Neural progenitor cell (in vitro differentiated cells): ENCODE results near the gene SEMA6C. TPM values are rescaled to one million over a fixed set of nuclear protein-coding genes. Genes with fewer than 3 reads are reported as not detected.

Experiments used
- DNase-seq: peaks from one replicate; pipeline ENCODE4 v3.0.0-alpha.2; 2016; ENCODE audit warnings: low spot score
- H2AFZ ChIP-seq: fragments of 200-600 bp; sonication (generic); replicated peaks from 2 replicates; pipeline ENCODE4 v1.6.1; 2016; ENCODE audit warnings: antibody characterized with exemption
- H3F3A ChIP-seq: fragments of 200-600 bp; sonication (generic); 2 replicates; pipeline ENCODE4 v1.6.1; 2016; ENCODE audit warnings: antibody characterized with exemption, low read depth
- H3K27ac ChIP-seq: fragments of 200-600 bp; sonication (generic); 2 replicates; pipeline ENCODE4 v1.5.1; 2016; ENCODE audit warnings: mild to moderate bottlenecking
- H3K27me3 ChIP-seq: fragments of 200-600 bp; sonication (generic); 2 replicates; pipeline ENCODE4 v1.6.1; 2016; ENCODE audit warnings: mild to moderate bottlenecking, moderate library complexity
- H3K36me3 ChIP-seq: fragments of 200-600 bp; sonication (generic); 2 replicates; pipeline ENCODE4 v1.5.1; 2016
- H3K4me1 ChIP-seq: fragments of 200-600 bp; sonication (generic); 2 replicates; pipeline ENCODE4 v1.6.1; 2016; ENCODE audit warnings: mixed run types
- H3K4me2 ChIP-seq: fragments of 200-600 bp; sonication (generic); 2 replicates; pipeline ENCODE4 v1.6.1; 2016
- H3K4me3 ChIP-seq: fragments of 200-600 bp; sonication (generic); 2 replicates; pipeline ENCODE4 v1.5.1; 2016
- H3K79me2 ChIP-seq: fragments of 200-600 bp; sonication (generic); 2 replicates; pipeline ENCODE4 v1.6.1; 2016; ENCODE audit warnings: low read depth
- H3K9ac ChIP-seq: fragments of 200-600 bp; sonication (generic); 2 replicates; pipeline ENCODE4 v1.6.1; 2016
- H3K9me3 ChIP-seq: fragments of 200-600 bp; sonication (generic); 2 replicates; pipeline ENCODE4 v1.5.1; 2016; ENCODE audit warnings: low read depth
- H4K20me1 ChIP-seq: fragments of 200-600 bp; sonication (generic); 2 replicates; pipeline ENCODE4 v1.6.1; 2016; ENCODE audit warnings: low read depth
- H3K27ac Mint-ChIP-seq: 3 replicates; pipeline ENCODE4 v1.8.0; 2021; ENCODE audit warnings: mixed read lengths
- H3K27me3 Mint-ChIP-seq: 2 replicates; pipeline ENCODE4 v1.8.0; 2022; ENCODE audit warnings: low read depth, mild to moderate bottlenecking, inconsistent platforms, moderate library complexity, mixed read lengths; ENCODE audit not compliant: insufficient read depth
- H3K36me3 Mint-ChIP-seq: 3 replicates; pipeline ENCODE4 v1.8.0; 2021; ENCODE audit warnings: mixed read lengths
- H3K4me1 Mint-ChIP-seq: 3 replicates; pipeline ENCODE4 v1.8.0; 2021; ENCODE audit warnings: mixed read lengths
- H3K4me3 Mint-ChIP-seq: 3 replicates; pipeline ENCODE4 v1.8.0; 2021; ENCODE audit warnings: mild to moderate bottlenecking, moderate library complexity, mixed read lengths
- H3K9me3 Mint-ChIP-seq: 3 replicates; pipeline ENCODE4 v1.8.0; 2020; ENCODE audit warnings: mixed read lengths
- EZH2 ChIP-seq: fragments of 200-600 bp; sonication (generic); IDR thresholded peaks from 2 replicates; pipeline ENCODE4 v1.6.1; 2017; ENCODE audit warnings: antibody characterized with exemption, mild to moderate bottlenecking, moderate library complexity
- EZH2phosphoT487 ChIP-seq: fragments of 200-600 bp; sonication (generic); IDR thresholded peaks from 2 replicates; pipeline ENCODE4 v1.6.1; 2017; ENCODE audit warnings: antibody characterized with exemption
- total RNA-seq: library from RNA; depleted of rRNA; stranded (reverse); fragments of >200 nt; gene quantifications from 2 replicates; pipeline ENCODE4 v1.2.3, GENCODE V29; 2015; ENCODE audit warnings: low replicate concordance
- TF ChIP-seq, protein P1 (sequence below): fragments of 200-600 bp; sonication (generic); IDR thresholded peaks from 2 replicates; pipeline ENCODE4 v1.5.1; 2017; ENCODE audit warnings: antibody characterized with exemption, mild to moderate bottlenecking

SEMA6C gene
- total RNA-seq, 1 donor from 2014 or later: 5.6 TPM

DNA sequence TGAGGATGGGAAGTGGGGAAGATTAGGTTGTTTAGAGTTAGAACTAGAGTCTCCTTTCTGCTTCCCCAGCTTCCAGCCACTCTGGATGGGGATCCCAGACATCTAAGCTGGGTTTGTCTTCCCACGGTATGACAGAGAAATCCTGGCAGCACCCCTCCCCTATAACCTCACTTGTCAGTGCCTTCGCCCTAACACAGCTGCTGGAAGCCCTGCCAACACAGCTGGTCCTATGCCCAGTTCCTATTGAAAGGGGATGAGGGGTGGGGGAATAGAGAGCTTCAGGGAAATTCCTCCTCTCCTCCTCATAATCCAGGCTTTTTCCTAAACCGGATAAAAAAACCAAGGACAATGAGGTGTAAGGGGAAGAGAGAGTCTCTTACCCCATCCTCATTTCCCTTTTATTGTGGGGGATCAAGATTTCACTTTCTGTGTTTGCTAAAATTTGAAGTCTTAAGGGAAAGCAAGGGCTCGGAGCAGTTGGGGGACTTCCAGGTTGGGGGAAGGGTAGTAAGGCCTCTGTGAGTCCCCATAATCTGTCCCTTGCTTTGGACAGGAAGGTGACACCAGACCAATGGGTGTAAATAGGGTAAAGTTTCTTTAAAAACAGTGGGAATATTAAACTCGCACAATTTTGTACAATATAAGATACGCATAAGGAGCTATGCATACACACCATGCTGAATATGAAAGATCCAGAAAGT lies 28.8 kb upstream of the SEMA6C start:
- no peak overlapping the region for H3K4me3 ChIP-seq
- no peak overlapping the region for H3K4me2 ChIP-seq
- H3K9ac ChIP-seq: no peak overlapping the region
- no peaks in the 10 kb centered on the region for H3K4me1 Mint-ChIP-seq
- no peak overlapping the region for H3K27ac ChIP-seq
- no peaks in the 10 kb centered on the region for H3K9me3 Mint-ChIP-seq
- H3K27me3 ChIP-seq: no peaks in the 10 kb centered on the region
- H3K9me3 ChIP-seq: no peaks in the 10 kb centered on the region
- H3K36me3 ChIP-seq: no peaks in the 10 kb centered on the region
- H3K4me1 ChIP-seq: no peaks in the 10 kb centered on the region
- H3K27me3 Mint-ChIP-seq: no peaks in the 10 kb centered on the region
- TF ChIP-seq EZH2 (no peak), EZH2phosphoT487 (no peak)
- TF ChIP-seq, protein P1, sequence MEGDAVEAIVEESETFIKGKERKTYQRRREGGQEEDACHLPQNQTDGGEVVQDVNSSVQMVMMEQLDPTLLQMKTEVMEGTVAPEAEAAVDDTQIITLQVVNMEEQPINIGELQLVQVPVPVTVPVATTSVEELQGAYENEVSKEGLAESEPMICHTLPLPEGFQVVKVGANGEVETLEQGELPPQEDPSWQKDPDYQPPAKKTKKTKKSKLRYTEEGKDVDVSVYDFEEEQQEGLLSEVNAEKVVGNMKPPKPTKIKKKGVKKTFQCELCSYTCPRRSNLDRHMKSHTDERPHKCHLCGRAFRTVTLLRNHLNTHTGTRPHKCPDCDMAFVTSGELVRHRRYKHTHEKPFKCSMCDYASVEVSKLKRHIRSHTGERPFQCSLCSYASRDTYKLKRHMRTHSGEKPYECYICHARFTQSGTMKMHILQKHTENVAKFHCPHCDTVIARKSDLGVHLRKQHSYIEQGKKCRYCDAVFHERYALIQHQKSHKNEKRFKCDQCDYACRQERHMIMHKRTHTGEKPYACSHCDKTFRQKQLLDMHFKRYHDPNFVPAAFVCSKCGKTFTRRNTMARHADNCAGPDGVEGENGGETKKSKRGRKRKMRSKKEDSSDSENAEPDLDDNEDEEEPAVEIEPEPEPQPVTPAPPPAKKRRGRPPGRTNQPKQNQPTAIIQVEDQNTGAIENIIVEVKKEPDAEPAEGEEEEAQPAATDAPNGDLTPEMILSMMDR: no peak
- no peak overlapping the region for H3K4me3 Mint-ChIP-seq
- H4K20me1 ChIP-seq: no peaks in the 10 kb centered on the region
- H3K79me2 ChIP-seq: no peaks in the 10 kb centered on the region
- peaks cover 8% of the 10 kb centered on the region for H3F3A ChIP-seq
- DNase-seq: no peak
- H2AFZ ChIP-seq: no peak overlapping the region
- peaks cover 26% of the 10 kb centered on the region for H3K36me3 Mint-ChIP-seq
- H3K27ac Mint-ChIP-seq: no peak overlapping the region

DNA sequence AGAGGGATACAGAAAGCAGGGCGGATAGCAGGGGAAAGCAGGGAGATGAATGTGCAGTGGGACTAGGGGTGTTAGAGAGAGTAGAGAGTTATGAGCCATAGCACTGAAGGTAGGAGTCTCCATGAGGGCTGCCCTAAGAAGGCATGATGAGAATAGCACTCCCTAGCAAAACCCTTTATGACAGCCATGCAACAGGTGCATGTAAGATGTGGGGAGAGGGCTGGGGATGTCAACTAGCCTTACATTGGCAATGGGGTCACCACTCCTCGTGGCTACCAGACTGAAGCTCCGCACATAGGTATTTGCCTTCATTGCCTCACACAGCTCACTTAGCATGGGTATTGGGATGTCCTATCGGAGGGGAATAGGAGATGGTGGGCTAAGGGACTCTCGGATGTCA lies 24.8 kb upstream of the SEMA6C start:
- H3K79me2 ChIP-seq: peaks cover 13% of the 10 kb centered on the region

DNA sequence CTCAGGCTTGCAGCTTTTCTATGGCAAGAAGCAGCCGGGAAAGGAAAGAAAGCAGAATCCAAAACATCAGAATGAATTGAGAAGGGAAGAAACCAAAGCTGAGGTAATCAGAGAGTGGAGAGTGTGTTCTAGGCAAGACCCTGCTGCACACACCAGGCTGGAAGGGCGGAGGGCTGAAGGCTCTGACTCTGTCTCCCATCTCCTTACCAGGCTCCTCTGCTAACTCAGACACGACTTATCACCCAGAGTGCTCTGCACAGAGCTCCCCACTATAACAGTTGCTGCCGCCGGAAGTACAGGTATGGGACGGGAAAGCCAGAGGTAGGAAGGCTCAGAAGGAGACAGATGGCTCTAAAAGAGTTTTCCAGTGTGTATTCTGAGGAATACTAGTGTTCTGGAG lies 20.7 kb upstream of the SEMA6C start:
- Histone ChIP-seq H3K27ac (no peak overlapping the region), H3K9ac (no peak overlapping the region), H4K20me1 (no peaks in the 10 kb centered on the region), H3K27me3 (no peaks in the 10 kb centered on the region), H3K79me2 (peaks cover 26% of the 10 kb centered on the region), H3F3A (peaks cover 32% of the 10 kb centered on the region), H3K4me2 (peak overlapping the region; percentile 88), H3K4me1 (peaks cover 10% of the 10 kb centered on the region), H2AFZ (no peak overlapping the region), H3K4me3 (peak overlapping the region; percentile 89), H3K9me3 (no peaks in the 10 kb centered on the region), H3K36me3 (no peaks in the 10 kb centered on the region)
- peaks cover 4% of the 10 kb centered on the region for H3K27me3 Mint-ChIP-seq
- H3K36me3 Mint-ChIP-seq: peaks cover 6% of the 10 kb centered on the region
- no peak for DNase-seq
- H3K4me3 Mint-ChIP-seq: peak overlapping the region; percentile 93
- TF ChIP-seq EZH2phosphoT487 (no peak), EZH2 (no peak)
- TF ChIP-seq, protein P1: no peak
- peaks cover 19% of the 10 kb centered on the region for H3K4me1 Mint-ChIP-seq
- no peak overlapping the region for H3K27ac Mint-ChIP-seq
- H3K9me3 Mint-ChIP-seq: no peaks in the 10 kb centered on the region

More for the DNA sequence above, 24.8 kb upstream of the SEMA6C start:
- no peaks in the 10 kb centered on the region for H4K20me1 ChIP-seq
- TF ChIP-seq, protein P1: no peak
- TF ChIP-seq EZH2 (no peak), EZH2phosphoT487 (no peak)
- no peak overlapping the region for H2AFZ ChIP-seq
- Mint-ChIP-seq H3K4me3 (no peak overlapping the region), H3K36me3 (peaks cover 13% of the 10 kb centered on the region), H3K27me3 (peaks cover 2% of the 10 kb centered on the region), H3K27ac (no peak overlapping the region), H3K4me1 (peaks cover 2% of the 10 kb centered on the region), H3K9me3 (no peaks in the 10 kb centered on the region)
- H3K27me3 ChIP-seq: no peaks in the 10 kb centered on the region
- no peaks in the 10 kb centered on the region for H3K36me3 ChIP-seq
- no peak for DNase-seq
- H3K9ac ChIP-seq: no peak overlapping the region
- H3K4me1 ChIP-seq: peaks cover 4% of the 10 kb centered on the region
- H3K4me3 ChIP-seq: no peak overlapping the region
- H3K9me3 ChIP-seq: no peaks in the 10 kb centered on the region
- no peak overlapping the region for H3K4me2 ChIP-seq
- peaks cover 17% of the 10 kb centered on the region for H3F3A ChIP-seq
- H3K27ac ChIP-seq: no peak overlapping the region
